NCI-H1105 (cell line): ENCODE results near the gene HAND1.

Experiments
- DNase-seq: peaks from one replicate; lab custom pipeline; 2025; lab: John Stamatoyannopoulos, UW

HAND1 gene

GRCh38 chr5:154455585-154455984 is 22.4 kb downstream of the HAND1 start:
- DNase-seq = no peak

DNA sequence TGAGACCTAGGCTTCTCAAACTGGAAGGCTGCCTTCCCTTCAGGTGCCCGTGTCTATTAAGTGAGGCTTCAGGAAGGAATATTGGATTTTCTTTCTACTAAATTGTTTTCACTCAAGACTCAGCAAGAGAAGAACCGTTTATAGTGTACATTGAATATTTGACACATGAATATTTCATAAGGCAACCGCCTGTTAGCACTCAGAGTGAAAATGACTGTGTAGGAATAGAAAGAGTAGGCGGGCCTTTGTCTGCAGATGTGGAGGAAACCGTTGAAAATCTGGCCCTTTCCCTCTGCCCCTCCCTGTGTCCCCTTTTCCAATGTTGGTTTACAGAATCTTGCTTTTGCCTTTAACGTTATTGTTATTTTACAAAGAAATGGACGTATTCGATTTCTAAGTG is 26.1 kb downstream of the HAND1 start:
- no peak for DNase-seq

- no peak for DNase-seq
Measured at GRCh38 chr5:154449786-154450185, 28.2 kb downstream of the HAND1 start.

- DNase-seq = no peak
Measured at GRCh38 chr5:154447089-154447725, 30.8 kb downstream of the HAND1 start.

DNA sequence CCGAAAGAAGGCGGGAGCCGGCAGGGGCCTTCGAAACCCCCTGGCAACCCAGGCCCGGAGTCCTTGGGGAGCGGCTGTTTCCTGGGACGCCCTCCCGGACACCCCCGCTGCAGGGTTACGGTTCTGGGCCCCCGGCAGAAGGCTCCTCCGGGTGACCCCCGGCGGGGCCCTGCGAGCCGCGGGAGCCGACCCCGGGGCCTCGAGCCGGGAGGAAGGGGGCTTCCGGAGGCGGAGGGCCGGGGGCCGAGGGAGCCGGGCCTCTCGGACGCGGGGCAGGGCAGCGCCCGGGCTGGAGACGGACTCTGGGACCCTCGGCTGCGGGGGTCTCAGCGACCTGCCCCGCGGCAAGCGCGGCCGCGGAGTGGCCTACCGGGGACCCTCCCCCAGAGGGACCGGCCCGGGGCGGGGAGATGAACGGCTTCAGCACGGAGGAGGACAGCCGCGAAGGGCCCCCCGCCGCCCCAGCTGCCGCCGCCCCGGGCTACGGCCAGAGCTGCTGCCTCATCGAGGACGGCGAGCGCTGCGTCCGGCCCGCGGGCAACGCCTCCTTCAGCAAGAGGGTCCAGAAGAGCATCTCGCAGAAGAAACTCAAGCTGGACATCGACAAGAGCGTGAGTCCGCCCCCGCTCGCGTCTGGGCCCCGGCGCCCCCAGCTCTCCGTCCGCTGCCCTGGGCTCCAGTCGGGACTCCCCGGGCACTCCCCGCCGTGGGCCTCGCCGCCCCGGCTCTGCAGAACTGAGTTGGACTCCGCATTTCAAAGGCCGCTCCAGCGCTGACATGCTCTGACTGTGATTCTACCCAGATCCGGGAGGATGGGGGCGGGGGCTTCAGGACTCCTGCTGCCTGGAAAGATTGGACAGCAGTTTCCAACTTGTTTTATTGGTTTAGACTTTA is 31.6 kb downstream of the HAND1 start:
- no peak for DNase-seq

- DNase-seq = peak; percentile 58
Measured at GRCh38 chr5:154445422-154446194, 32.4 kb downstream of the HAND1 start, which contains the start of gene SAP30L. Gene SAP30L, plus strand, starts transcription at chr5:154445997. Its CDS starts 608 bp downstream, at chr5:154446605.

GRCh38 chr5:154444556-154445421 is 33.2 kb downstream of the HAND1 start:
- no peak for DNase-seq

DNA sequence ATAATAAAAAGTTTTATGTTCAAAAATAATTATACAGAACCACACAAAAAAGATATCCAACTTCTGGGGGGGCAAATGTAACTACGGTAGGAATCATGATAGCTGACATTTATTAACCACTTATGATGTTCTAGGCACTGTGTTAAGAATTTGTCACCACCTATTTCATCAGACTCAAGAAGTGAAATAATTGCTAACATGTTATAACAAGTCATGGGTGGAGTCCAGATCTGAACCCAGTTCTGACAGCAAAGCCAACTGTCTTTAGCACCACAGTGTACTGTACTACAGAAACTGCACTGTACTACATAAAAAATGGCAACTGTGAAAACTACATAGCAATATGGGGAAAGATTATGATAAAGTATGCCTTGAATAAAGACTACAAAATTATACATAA is 35.2 kb downstream of the HAND1 start:
- DNase-seq = no peak

GRCh38 chr5:154440540-154440939 is 37.5 kb downstream of the HAND1 start:
- DNase-seq = no peak

GRCh38 chr5:154437281-154437965 is 40.6 kb downstream of the HAND1 start:
- DNase-seq = no peak

GRCh38 chr5:154435226-154435625 is 42.8 kb downstream of the HAND1 start:
- no peak for DNase-seq

DNA sequence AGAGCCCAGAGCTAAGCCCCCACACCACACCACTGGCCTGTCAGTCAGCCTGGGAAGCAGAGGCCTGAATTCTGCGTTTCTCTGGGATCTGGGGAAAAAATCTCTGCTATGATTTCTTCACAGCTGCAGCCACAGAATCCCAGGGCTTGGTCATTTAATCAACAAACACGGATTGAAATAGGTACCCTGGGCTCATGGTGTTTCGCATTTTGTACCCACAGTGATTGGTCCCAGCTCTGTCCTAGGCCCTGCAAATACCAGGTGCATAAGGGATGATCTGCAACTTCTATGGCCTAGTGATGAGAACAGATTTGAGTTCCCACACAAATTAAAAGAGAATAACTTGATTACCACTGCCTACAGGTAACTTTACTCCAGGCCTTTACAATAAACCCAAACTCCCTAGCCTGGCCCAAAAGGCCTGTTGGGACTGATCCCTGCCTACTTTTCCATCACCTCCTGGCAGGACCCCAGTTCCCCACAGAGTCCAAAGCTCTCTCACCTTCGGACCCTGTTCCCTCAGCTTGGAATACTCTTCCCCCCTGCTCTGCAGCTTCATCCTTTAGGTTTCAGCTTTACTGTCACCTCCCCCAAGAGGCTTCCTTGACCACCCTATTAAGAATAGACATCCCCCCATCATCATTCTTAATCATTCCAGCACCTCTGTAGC is 46.9 kb downstream of the HAND1 start:
- DNase-seq = no peak

GRCh38 chr5:154430466-154430865 is 47.6 kb downstream of the HAND1 start:
- DNase-seq = no peak

- no peak for DNase-seq
Measured at GRCh38 chr5:154429341-154429740, 48.7 kb downstream of the HAND1 start.

- no peak for DNase-seq
Measured at GRCh38 chr5:154428208-154428607, 49.8 kb downstream of the HAND1 start.
